ENCODE results near the gene EIF4E3.

The EIF4E3 gene

DNA sequence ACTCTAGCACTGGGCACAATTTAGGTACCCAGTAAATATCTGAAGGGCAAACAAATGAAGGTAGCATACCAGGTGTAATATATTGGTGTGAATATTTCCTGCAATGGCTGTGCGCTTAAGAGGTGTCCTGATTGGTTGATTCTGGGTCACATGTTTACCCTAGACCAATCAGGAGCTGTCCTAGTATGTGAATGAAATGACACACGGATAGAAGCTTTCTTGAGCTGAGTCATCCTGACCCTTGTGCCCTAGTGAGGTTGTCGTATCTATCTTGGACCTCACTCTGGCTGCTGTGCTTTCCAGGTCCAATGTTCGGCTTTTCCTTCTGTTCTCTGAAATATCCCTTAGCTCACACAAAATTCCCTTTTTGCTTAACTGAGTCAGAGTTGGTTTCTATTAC, 83.5 kb downstream of the EIF4E3 start:
- DNase-seq = no peak

DNA sequence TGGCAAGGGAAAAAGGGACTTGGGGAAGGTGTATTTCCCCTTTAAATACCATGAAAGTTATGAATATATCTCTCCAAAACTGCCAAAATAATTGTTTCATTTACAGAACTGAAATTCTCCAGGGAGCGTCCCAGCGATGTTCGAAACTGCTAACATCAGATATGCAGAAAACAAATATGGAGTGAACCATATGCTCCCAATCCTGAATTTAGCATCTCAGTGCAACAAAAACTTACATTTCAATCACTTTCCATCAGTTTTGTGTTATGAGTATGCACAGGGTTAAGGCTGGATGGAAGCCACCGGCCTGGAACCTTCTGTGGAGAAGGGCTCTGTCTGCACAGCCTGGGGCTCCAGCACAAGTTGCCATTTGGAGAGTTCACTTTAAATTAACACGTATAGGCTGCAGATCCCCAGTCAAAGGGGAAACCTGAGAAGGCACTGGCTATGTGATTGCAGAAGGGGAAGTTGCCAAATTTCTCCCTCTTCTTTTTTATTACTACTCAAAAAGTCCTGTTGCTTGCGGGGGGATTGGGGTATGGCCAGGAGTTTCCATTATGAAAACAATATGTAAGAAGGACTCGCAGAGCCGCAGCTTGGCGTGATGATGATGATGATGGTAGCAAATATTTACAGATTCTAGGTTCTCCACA, 84.7 kb downstream of the EIF4E3 start:
- DNase-seq = no peak

DNA sequence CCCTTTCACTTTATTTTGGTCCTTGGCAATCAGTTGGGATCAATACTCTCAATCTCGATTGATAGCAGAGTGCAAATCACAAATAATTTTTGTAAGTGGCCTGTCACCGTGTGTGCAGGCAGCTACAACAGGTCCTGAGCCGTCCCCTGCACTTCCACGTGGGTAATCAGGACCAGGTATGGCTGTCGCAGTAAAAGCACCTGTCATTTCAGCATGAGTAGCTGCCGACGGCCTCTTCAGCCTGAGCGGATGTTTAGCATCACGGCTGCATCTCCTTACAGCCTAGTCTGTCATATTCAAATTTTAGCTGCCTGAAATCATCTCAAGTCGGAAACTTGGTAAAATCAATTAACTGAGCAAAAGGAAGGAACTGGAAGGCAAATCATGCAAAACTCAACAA, 88.7 kb downstream of the EIF4E3 start:
- no peak for DNase-seq

DNA sequence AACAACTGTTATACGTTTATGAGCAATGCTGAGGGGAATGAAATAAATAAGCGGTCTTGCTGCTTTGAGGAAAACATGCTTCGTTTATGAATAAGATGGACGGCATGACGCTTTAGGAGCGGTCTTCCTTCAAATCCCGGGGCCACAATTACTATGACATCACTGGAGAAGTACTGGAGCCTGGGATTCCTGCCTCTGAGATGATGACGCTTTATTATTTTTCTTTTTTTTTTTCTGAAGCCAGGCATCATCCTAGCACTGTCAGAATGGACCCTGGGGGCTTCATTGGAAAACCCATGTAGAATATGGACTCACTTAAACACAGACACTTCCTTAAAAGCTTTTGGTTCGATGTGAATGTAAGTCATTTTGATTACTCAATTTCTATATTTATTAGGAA, 89.2 kb downstream of the EIF4E3 start:
- no peak for DNase-seq

DNA sequence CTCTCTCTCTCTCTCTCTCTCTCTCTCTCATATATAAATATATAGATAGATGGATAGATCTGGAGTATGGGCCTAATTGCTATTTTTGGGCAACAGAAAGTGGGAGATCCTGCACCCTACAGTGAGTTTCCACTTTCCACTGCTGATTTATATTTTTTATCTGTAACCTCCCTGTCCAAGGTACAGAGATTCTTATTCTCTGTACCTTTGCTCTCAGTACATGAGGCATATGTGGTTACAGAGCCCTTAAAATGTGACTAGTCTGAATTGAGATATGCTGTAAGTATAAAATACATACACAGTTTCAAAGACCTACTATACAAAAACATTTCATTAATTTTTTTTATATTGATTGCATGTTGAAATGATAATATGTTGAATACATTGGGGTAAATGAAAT, 90.5 kb downstream of the EIF4E3 start:
- DNase-seq = no peak

DNA sequence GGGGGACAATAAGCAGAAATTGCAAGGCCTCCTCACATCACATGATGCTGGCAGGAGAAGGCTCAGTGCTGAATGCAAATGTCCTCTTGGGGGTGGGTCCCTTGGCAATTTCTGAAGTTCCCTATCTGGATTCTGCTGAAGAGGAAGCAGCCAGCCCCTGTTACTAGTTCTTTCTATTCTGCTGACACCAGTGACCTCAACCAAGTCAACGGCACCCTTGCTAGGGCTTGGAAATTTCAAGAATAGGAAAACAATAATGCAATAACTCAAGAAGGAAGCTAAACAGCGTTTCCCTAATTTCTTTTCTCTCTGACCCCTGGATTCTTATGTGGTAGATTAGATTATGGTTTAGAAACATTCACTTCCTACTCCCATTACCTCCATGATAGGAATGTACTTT, 95.5 kb downstream of the EIF4E3 start:
- DNase-seq = no peak

DNA sequence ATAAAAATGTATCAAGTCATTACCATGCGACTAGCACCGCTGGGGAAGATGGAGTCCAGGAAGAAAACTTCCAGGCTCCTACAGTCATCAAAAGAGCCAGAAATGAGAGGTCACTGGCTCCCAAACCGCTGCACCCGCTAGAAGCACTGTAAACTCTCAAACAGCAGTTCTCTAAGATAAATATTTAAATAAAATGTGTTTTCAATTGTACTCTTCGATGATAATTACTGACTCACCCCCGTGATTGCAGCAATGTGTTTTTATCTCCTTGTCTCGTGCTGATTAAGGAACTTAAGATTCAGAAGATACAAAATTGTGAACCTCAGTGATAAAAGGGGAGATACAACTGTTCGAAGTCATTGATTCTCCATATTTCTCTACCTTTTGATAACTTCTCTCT, 95.9 kb downstream of the EIF4E3 start:
- no peak for DNase-seq

DNA sequence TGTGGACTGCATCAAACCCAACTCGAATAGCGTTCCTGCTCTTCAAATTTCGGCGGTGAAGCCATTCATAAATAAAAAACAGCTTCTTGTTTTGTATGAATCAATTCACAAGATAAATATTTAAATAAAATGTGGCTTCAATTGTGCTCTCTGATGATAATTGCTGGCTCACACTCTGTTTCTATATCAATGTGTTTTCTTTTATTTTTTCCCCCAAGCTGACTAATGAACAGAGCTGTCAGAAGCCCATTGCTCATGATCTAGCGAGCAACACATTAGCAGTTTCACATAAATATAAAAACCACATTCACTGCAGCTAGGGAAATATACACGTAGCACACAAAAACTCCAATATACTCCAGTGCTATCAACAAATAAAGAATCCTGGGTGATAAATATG, 96.7 kb downstream of the EIF4E3 start:
- no peak for DNase-seq

DNA sequence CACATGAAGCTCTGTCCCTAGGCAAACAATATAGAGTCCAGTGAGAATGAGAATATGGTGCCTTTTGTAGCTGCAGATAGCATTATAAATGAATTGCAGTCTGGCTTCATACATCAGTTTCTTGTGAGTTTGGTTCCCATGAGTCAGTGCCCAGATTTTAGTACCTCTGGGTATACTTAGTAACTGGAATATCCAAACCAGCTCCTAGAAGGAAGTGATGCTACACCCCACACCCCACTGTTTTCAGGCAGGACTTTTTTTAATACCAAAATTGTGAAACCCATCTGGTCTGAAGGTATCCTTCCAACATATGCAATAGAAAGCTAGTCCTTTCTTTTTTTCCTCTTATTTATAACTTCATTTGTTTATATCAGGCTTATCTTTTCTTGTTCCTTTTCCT, 99.5 kb downstream of the EIF4E3 start:
- no peak for DNase-seq
